GM21447 (cell line): ENCODE measurements around the gene PTPN6.

Experiments
- ATAC-seq: cut with Tn5 transposase; IDR thresholded peaks from one replicate; pipeline ENCODE4 v1.9.1; 2021; ENCODE audit not compliant: unreplicated experiment

Gene PTPN6

DNA sequence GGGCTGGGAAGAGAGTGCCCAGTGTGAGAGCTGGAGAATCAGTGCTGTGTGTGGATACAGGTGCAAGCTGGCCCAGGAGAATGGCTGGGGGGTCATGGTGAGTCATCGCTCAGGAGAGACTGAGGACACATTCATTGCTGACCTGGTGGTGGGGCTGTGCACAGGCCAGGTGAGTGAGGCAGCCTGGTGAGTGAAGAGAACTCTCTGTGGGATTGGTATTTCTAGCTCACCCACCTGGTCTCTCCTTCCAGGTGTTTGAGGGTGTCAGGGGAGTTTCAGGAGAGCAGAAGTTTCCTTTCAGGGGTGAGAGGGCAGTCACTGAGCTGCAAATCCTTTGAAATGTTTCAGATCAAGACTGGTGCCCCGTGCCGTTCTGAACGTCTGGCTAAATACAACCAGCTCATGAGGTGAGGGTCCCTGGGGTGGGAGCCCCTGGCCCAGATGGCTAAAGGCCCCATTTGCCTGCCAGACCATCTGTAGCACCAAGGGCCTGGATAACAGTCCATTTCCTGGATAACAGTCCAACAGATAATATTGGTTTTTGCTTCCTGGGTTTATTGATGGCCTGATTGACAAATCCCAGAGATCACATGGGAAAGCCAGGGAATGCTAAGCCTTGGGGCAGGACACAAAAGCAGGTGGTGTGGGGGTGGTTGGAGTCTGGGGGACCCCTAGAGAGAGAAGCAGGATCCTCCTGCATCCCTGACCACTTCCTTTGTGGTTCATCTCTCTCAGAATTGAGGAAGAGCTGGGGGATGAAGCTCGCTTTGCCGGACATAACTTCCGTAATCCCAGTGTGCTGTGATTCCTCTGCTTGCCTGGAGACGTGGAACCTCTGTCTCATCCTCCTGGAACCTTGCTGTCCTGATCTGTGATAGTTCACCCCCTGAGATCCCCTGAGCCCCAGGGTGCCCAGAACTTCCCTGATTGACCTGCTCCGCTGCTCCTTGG, 28.9 kb upstream of the PTPN6 start:
- ATAC-seq: no peak

GRCh38 chr12:6923003-6923732, 28.0 kb upstream of the PTPN6 start:
- no peak for ATAC-seq

- ATAC-seq: no peak
Measured at GRCh38 chr12:6923851-6924250, 27.3 kb upstream of the PTPN6 start.

- ATAC-seq: no peak
Measured at GRCh38 chr12:6925239-6925539, 26.0 kb upstream of the PTPN6 start.

DNA sequence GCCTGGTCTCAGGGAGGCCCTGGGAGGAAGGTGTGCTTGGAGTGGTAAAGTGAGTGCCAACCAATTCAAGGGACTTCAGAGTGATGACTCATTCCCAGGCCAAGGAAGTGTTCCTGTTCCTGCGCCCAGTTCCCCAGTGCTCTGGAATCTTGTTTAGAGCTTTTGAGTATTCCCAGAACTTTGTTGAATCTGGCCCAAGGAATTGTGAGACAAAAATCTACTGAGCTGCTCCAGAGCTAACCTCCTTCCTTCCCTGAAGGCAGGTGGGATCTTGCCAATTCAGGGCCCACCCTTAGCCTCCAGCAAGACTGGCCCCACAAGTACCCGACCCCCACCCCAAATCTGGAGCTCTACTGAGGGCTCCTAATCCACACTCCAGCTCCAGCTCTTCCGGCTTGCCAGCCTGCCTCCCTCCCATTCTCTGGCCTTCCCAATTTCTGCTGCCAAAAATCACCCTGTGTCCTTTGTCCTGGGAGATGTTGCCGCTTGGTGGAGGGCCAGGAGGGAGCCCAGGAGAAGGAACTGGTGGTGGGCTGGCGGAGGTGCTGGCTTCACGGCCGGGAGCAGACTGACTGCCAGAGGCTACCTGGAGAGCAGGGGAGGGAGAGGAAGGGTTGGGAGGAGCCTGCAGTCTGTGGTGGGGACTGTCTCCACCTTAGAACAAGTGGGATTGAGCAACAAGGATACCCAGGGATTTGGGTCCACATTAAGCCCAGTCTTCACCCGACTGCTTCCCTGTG, 25.4 kb upstream of the PTPN6 start:
- ATAC-seq: no peak

DNA sequence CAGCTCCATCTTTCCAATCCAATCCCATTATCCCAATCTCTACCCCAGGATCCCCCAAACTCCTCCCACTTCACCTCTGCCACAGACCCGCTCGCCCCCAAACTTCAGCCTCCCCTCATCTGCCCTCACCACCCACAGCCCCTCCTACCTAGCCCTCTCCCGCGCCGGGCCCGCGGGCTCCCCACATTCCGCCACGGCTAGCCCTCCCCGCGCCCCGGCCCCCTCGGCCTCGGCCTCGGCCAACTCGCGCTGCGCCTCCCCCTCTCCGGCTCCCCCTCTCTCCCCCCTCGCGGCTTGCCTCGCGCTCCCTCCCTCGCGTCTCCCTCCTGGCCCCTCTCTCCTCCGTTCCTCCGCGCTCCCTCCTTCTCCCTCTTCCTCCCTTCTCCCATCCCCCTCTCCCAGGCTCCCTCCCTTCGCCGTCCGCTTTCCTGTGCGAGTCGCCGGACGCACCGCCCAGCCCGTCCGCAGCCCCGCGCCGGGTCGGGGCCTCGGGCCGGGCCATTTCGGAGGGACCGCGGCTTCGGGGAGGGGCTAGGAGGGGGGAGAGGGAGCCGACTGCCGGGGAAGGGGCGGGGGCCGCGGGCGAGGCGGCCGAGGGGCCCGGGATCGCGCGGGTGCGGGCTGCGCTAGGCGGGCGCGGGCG, 23.7 kb upstream of the PTPN6 start, which contains the start of gene ATN1:
Gene ATN1 (plus strand): TSS at position 581 of the 643 bp plus-strand sequence. CDS start 6,043 bp downstream, outside the sequence.
- no peak for ATAC-seq

DNA sequence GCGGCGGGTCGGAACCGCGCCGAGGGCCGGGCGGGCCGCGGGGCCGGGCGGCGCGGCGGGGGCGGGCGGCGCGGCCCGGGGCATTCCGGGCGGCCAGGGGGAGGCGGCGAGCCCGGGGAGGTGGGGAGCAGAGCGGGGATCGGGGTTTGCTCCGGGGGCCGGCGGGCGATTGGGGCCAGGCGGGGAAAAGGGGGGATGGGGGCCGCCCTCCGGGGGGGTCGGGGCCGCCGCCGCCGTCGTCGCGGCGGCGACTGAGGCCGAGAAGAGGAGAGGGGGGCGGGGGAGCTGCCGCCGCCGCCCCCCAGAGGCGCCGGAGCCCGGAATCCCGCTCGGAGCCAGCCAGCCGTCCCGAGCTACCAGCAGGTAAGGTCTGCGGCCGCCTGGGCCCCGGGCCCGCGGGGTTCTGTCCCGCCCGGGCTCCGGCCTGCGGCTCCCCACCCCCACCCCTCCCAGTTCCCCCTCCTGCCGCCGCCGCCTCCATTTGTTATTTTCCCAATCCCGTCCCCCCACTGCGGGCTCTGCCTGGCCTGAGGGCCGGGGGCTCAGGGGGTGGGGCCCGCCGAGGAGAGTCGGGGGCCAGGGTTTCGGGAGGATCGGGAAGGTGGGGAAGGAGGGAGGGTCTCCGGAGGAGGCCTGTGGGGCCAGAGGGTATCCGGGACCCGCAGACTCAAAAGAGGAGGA, 23.0 kb upstream of the PTPN6 start:
- no peak for ATAC-seq

- ATAC-seq: no peak
Measured at GRCh38 chr12:6928703-6929407, 22.3 kb upstream of the PTPN6 start.

- ATAC-seq: no peak
Measured at GRCh38 chr12:6929466-6930452, 21.4 kb upstream of the PTPN6 start.

DNA sequence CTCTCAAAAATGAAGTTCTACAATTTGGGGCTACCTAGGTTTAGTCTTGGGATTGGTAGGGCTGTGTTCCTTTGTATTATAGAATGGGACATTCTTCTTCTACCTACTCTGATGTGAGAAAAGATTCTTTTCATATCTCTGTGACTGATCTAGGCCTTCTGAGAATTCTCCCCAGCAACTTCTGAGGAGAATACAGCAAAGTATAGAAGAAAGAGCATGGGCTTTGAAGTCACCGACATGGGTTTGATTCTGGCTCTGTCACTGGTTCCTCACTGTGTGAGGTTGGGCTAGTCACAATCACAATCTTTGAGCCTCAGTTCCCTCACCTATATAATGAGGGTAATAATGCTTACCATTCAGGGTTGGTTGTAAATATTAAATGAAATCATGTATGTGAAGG, 18.4 kb upstream of the PTPN6 start:
- ATAC-seq: no peak

DNA sequence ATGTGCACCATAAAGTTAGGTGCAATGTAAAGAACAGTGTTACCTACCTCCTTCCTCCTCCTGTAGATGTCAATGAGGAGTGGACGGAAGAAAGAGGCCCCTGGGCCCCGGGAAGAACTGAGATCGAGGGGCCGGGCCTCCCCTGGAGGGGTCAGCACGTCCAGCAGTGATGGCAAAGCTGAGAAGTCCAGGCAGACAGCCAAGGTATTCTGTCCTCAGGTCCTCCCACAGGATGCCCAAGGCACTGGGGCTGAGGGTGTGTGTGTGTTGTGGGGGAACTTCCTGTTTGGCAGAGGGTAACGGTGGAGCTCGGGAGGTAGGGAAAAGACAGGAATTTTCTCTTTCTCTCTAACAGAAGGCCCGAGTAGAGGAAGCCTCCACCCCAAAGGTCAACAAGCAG, 17.0 kb upstream of the PTPN6 start:
- ATAC-seq: no peak

- ATAC-seq: no peak
Measured at GRCh38 chr12:6935371-6936193, 15.6 kb upstream of the PTPN6 start.

- ATAC-seq: no peak
Measured at GRCh38 chr12:6936194-6936635, 14.9 kb upstream of the PTPN6 start.

DNA sequence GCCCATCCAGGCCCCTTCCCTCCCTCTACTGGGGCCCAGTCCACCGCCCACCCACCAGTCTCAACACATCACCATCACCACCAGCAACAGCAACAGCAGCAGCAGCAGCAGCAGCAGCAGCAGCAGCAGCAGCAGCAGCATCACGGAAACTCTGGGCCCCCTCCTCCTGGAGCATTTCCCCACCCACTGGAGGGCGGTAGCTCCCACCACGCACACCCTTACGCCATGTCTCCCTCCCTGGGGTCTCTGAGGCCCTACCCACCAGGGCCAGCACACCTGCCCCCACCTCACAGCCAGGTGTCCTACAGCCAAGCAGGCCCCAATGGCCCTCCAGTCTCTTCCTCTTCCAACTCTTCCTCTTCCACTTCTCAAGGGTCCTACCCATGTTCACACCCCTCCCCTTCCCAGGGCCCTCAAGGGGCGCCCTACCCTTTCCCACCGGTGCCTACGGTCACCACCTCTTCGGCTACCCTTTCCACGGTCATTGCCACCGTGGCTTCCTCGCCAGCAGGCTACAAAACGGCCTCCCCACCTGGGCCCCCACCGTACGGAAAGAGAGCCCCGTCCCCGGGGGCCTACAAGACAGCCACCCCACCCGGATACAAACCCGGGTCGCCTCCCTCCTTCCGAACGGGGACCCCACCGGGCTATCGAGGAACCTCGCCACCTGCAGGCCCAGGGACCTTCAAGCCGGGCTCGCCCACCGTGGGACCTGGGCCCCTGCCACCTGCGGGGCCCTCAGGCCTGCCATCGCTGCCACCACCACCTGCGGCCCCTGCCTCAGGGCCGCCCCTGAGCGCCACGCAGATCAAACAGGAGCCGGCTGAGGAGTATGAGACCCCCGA, 14.3 kb upstream of the PTPN6 start:
- ATAC-seq: peak; percentile 12

DNA sequence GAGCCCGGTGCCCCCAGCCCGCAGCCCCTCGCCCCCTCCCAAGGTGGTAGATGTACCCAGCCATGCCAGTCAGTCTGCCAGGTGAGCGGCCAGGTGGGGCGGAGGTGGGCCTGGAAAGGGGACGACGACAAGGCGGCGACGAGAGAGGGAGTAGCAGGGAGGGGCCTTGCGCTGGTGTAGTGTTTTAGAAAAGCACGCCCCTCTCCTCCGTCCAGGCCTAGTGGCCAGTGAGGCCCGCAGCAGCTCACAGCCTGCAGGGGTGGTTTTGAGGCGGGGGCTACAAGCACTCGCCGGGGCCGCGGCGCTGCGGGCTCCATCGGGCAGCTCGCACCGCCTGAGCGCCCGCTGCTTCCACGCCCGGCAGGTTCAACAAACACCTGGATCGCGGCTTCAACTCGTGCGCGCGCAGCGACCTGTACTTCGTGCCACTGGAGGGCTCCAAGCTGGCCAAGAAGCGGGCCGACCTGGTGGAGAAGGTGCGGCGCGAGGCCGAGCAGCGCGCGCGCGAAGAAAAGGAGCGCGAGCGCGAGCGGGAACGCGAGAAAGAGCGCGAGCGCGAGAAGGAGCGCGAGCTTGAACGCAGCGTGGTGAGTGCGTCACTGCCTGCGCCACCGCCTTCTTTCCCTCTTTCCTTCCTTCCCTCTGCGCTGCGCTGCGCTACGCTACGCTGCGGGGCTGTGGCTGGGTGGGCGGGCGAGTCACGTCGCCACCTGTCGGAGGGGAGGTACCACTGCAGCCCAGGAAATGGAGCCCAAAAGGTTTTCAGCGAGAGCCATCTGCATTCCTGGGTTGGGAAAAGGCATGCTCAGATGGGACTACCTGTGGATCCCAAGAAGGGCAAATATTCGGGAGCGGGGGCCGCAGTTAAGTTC, 13.4 kb upstream of the PTPN6 start:
- ATAC-seq: peak; percentile 84
